K562 (cell line): ENCODE measurements around the gene SZT2. TPM values are rescaled to one million over a fixed set of nuclear protein-coding genes. Genes with fewer than 3 reads are reported as not detected.

Experiments
- CHD7 ChIP-seq: fragments of 200-600 bp; sonication (generic); IDR thresholded peaks from one replicate; pipeline ENCODE4 v1.6.1; 2012; ENCODE audit warnings: mild to moderate bottlenecking, low read depth, low read length, inconsistent platforms
- SMAD2 ChIP-seq: fragments of 150-350 bp; IDR thresholded peaks from 2 replicates; pipeline ENCODE4 v1.6.1; 2014; ENCODE audit warnings: low read depth, mild to moderate bottlenecking, low read length
- SNRNP70 ChIP-seq: fragments of 200-400 bp; formaldehyde crosslinking; optimal IDR thresholded peaks from 2 replicates; pipeline ENCODE3; 2017; ENCODE audit warnings: low read depth, low read length
- ZNF592 ChIP-seq: fragments of 450-650 bp; IDR thresholded peaks from 2 replicates; pipeline ENCODE4 v1.6.1; 2017; ENCODE audit warnings: antibody characterized with exemption, mild to moderate bottlenecking
- polyA plus RNA-seq, 8 experiments: library from polyadenylated mRNA; depleted of rRNA in 4 of 8; stranded (reverse) in 5 of 8; unstranded in 3 of 8; fragments of >200 nt; fragmentation: Nextera tagmentation in 2 of 8; fragmentation: Illumina TruSeq in 1 of 8; extraction: Ambion mirVana in 2 of 8; extraction: Trizol in 1 of 8; gene quantifications; 2 replicates each; pipeline versions ENCODE4 v1.2.1 to v1.2.3, GENCODE V29; 2011 to 2014; ENCODE audit warnings: inconsistent platforms in 1 of 8, missing spikeins in 1 of 8
- total RNA-seq, 7 experiments: library from RNA; depleted of rRNA in 6 of 7; stranded (reverse); fragments of >200 nt in 6 of 7; fragmentation: Illumina TruSeq in 2 of 7; extraction: Trizol in 2 of 7; gene quantifications; 2 replicates each; pipeline versions ENCODE4 v1.2.1 to v1.2.3, GENCODE V29; 2011 to 2021; ENCODE audit warnings: low replicate concordance in 1 of 7

The SZT2 gene
- total and polyA plus RNA-seq, 9 of the 15 experiments (the other 6 are each of a cell fraction or from before 2014, with no cell fraction given), result 0.88 to 31.0 (median 12.8) TPM

- TF ChIP-seq CHD7 (no peak), ZNF592 (no peak), SNRNP70 (no peak), SMAD2 (no peak)
These were observed 47.6 kb downstream of the SZT2 start (continued) for GRCh38 chr1:43437031-43437973.
